COLO829 (cell line): ENCODE measurements around the gene NPIPB5.
"Not testable (repeated sequence)": the region's sequence is repeated elsewhere in the genome, so short reads cannot be mapped to it uniquely, and the experiment has no call there.

Source experiments
- DNase-seq: peaks from one replicate; pipeline ENCODE4 v3.0.0; 2012; ENCODE audit warnings: low spot score

The NPIPB5 gene

GRCh38 chr16:22510591-22510990 is at the start of gene NPIPB5:
NPIPB5 (plus strand) TSS chr16:22510891; CDS start chr16:22513802, 2,911 bp downstream.
- not testable (repeated sequence) for DNase-seq

DNA sequence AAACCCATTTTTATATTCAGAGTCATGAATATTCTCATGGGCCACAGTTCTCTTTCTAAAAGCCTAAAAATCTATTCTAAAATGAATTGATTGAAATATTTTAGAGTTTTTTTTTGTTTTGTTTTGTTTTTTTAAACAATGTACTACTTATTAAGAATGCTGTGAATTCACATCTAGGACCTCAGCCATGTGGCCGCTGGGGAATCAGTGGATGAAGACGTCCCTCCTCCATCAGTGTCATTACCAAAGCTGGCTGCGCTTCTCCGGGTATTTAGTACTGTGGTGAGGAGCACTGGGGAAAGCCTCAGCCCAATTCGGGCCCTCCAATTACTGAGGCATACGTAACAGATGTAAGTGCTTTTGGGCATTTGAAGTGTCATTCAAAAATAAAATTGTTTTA is 41.8 kb upstream of the NPIPB5 start:
- not testable (repeated sequence) for DNase-seq

GRCh38 chr16:22537996-22538395 is 27.3 kb downstream of the NPIPB5 start:
- not testable (repeated sequence) for DNase-seq

DNA sequence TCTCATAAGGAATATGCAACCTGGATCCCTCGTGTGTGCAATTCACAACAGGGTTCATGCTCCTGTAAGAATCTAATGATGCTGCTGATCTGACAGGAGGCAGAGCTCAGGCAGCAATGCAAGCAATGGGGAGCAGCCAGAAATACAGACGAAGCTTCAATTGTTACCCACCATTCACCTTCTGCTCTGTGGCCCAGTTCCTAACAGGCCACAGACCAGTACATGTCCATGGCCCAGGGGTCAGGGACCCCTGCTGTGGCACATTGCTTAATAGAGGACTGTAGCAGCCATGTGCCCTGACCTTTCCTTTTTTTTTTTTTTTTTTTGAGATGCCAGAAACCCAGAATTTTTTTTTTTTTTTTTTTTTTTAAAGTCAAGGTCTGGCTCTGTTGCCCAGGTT is 34.1 kb downstream of the NPIPB5 start:
- DNase-seq = not testable (repeated sequence)

DNA sequence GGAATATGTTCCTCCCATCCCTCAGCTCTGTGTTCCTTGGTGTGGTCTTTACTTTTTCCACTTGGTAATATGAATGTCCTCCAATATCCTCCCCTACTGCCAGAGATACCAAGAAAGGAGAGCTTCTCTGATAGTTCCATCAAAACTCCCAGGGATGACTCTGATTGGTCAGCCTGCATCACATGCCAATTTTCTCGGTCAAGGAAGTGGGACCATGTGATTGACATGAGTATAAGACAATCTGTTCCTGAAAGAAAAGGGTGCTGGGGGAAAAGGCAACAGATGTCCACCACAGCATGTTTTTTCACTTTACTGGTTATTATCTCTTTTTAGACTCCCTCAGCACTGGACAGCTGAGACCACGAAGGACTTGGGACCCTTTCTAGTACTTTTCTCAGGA is 35.9 kb downstream of the NPIPB5 start:
- not testable (repeated sequence) for DNase-seq

DNA sequence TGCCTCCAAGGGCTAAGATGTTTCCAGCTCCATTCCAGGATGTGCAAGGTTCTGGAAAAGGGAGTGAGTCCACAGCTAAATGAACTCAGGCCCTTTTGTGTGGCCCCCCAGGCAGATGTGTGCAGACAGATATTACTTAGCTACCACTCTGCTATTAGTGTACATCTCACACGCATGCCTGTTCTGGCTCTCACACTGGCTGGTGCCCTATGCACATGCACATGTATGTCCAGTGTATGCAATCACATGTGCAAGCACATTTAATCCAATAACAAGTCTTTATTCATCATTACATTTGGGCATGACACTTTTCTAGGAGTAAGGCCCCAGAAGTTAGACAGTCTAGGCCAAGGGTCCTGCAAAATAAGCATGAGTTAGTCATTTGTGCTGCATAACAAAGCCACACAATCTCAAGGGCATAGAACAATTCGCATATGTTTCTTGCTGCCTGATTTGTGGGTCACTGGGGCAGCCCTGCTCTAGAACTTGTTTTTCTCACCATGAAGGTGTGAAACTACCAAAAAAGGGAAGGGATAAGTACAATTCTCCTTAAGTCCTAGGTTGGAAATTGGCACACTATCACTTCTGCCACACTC is 36.6 kb downstream of the NPIPB5 start:
- DNase-seq = not testable (repeated sequence)

DNA sequence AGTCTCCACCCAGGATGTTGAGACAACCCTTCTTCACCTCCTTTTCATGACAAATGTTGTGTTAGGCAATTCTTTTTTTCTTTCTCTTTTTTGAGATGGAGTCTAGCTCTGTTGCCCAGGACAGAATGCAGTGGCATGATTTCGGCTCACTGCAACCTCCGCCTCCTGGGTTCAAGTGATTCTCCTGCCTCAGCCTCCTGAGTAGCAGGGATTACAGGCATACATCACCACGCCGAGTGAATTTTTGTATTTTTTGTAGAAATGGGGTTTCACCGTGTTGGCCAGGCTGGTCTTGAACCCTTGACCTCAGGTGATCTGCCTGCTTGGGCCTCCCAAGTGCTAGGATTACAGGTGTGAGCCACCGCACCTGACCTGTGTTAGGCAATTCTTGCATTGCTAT is 39.2 kb downstream of the NPIPB5 start:
- not testable (repeated sequence) for DNase-seq

GRCh38 chr16:22551143-22551542 is 40.5 kb downstream of the NPIPB5 start:
- not testable (repeated sequence) for DNase-seq

DNA sequence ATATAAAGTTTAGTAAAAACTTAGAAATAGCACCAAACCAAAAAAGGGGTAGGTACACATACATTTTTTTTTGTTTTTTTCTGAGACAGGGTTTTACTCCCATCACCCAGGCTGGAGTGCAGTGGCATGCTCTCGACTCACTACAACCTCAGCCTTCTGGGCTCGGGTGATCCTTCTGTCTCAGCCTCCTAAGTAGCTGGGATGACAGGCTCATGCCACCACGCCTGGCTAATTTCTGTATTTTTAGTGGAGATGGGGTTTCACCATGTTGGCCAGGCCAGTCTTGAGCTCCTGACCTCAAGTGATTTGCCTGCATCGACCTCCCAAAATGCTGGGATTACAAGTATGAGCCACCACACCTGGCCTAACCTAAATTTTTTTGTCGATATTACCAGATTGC is 41.0 kb downstream of the NPIPB5 start:
- not testable (repeated sequence) for DNase-seq

GRCh38 chr16:22556759-22557158 is 46.1 kb downstream of the NPIPB5 start:
- DNase-seq = not testable (repeated sequence)
